Measurements from ENCODE around the gene METAP1D.
A peak's percentile ranks its signal among the peaks of the same experiment; 100 is the strongest.
"Not testable (repeated sequence)": the region's sequence is repeated elsewhere in the genome, so short reads cannot be mapped to it uniquely, and the experiment has no call there.

METAP1D gene

GRCh38 chr2:172105471-172106107 lies 105.8 kb downstream of the METAP1D start:
- DNase-seq, result no peak

- DNase-seq, result peak; percentile 62
Observed at GRCh38 chr2:172106108-172106961, 106.6 kb downstream of the METAP1D start.

GRCh38 chr2:172107690-172108586 lies 108.2 kb downstream of the METAP1D start:
- no peak for DNase-seq

- DNase-seq, result no peak
Observed at GRCh38 chr2:172108587-172108930, 108.8 kb downstream of the METAP1D start.

- no peak for DNase-seq
Observed at GRCh38 chr2:172109256-172109987, 109.7 kb downstream of the METAP1D start.

GRCh38 chr2:172109988-172110811 lies 110.4 kb downstream of the METAP1D start:
- DNase-seq, result no peak

- no peak for DNase-seq
Observed at GRCh38 chr2:172113617-172114016, 113.9 kb downstream of the METAP1D start.

- DNase-seq, result not testable (repeated sequence)
Observed at GRCh38 chr2:172114176-172114575, 114.4 kb downstream of the METAP1D start.

- no peak for DNase-seq
Observed at GRCh38 chr2:172114579-172114978, 114.8 kb downstream of the METAP1D start.

GRCh38 chr2:172116107-172116506 lies 116.4 kb downstream of the METAP1D start:
- DNase-seq, result no peak

GRCh38 chr2:172119089-172119488 lies 119.3 kb downstream of the METAP1D start:
- no peak for DNase-seq

GRCh38 chr2:172120118-172120517 lies 120.4 kb downstream of the METAP1D start:
- no peak for DNase-seq

GRCh38 chr2:172128484-172128883 lies 128.7 kb downstream of the METAP1D start:
- no peak for DNase-seq

- DNase-seq, result no peak
Observed at GRCh38 chr2:172129404-172129803, 129.7 kb downstream of the METAP1D start.
